ENCODE results near the gene EBI3. TPM values are rescaled to one million over a fixed set of nuclear protein-coding genes. Genes with fewer than 3 reads are reported as not detected.
A peak's percentile ranks its signal among the peaks of the same experiment; 100 is the strongest.
"Not testable (repeated sequence)": the region's sequence is repeated elsewhere in the genome, so short reads cannot be mapped to it uniquely, and the experiment has no call there.

Gene EBI3
- total RNA-seq, 5 donors from 2014 or later (not counting 1 experiment from before 2014, with no cell fraction given), result 0.38 to 0.92 (median 0.79) TPM; not detected in 2

DNA sequence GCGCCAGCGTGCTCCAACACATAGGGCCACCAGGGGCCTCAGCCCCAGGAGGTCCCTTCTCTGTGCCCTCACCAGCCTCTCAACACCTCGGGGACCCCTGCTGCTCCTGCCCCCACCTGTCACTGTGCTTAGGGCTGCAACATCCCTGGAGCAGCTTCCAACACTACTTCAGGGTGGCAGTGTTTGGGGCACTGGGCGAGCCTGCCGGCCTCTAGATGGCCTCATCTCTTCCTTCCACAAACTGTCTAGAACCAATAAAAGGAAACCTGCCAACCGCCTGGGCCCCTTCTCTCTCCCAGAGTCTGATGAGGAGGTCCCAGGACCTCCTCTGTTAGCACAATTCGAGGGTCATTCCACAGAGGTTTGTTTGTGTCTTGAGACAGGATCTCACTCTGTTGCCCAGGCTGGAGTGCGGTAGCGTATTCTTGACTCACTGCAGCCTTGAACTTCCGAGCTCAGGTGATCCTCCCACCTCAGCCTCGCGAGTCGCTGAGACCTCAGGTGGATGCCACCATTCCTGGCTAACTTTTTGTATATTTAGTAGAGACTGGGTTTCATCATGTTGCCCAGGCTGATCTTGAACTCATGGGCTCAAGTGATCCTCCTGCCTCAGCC, 39.6 kb downstream of the EBI3 start:
- WGBS (ENCODE audit: insufficient coverage), result 95% methylated on average over 5 of the region's 13 CpGs

DNA sequence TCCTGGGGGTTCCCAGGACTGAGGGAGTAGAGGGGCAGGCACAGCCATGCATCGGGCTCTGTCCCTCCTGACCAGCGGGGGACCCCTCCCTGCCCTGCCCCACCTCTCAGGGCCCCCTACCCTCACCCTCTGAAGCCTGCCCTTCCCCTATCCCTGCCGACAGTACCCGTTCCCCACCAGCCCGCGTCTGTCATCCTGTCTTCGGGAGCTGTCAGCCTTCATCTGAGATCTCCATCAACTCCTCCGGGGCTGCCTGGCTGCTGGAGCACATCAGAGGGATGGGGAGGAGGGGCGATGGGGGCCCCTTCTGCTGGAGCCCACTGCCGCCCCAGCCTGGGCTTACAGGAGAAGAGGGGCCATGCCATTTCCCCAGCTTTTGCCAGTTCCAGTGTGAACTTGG, 43.6 kb downstream of the EBI3 start:
- Mint-ChIP-seq H3K27me3 (peaks cover 0 to 3% of the 10 kb centered on the region in 2 donors), H3K36me3 (peaks cover 14% of the 10 kb centered on the region), H3K4me3 (no peak overlapping the region), H3K9me3 (no peaks in the 10 kb centered on the region), H3K4me1 (peaks cover 0 to 9% (median 0%) of the 10 kb centered on the region in 3 donors), H3K27ac (no peak overlapping the region)
- Histone ChIP-seq H3K4me3 (ENCODE audit: control insufficient read depth in 1 of 2, extremely low read depth in 1 of 2, low read length in 1 of 2) (no peak overlapping the region), H3K4me1 (ENCODE audit: control insufficient read depth in 1 of 2, extremely low read depth in 1 of 2, insufficient read depth in 2 of 2, low read length in 2 of 2) (no peaks in the 10 kb centered on the region), H3K9me3 (no peaks in the 10 kb centered on the region), H3K27me3 (replicated peaks in 1 of 2; ENCODE audit: control insufficient read depth in 2 of 2, extremely low read depth in 1 of 2, insufficient read depth in 2 of 2, low read length in 1 of 2) (peaks cover 0 to 9% of the 10 kb centered on the region in 2 experiments), H3K36me3 (ENCODE audit: control insufficient read depth in 2 of 2, extremely low read depth in 1 of 2, insufficient read depth in 1 of 2, low read length in 1 of 2) (peaks cover 22 to 28% of the 10 kb centered on the region in 2 donors), H3K27ac (ENCODE audit: low read length) (no peak overlapping the region)
- DNase-seq (no peak), ATAC-seq (replicated peaks in 1 of 4) (no peak)
- 100% methylated on average over 2 of the region's 10 CpGs for WGBS (ENCODE audit: insufficient coverage)
- CTCF ChIA-PET, result interaction anchor here in 1 of 2 donors (0.7 kb wide), 1 partner anchor 68 kb away, joined by 3 read pairs; no protein-coding TSS in a partner anchor
- POLR2A ChIA-PET, result no interaction called here

More for the DNA sequence above, 39.6 kb downstream of the EBI3 start:
- Mint-ChIP-seq H3K27ac (no peak overlapping the region), H3K36me3 (peaks cover 33% of the 10 kb centered on the region), H3K9me3 (no peaks in the 10 kb centered on the region), H3K4me3 (no peak overlapping the region), H3K4me1 (peaks cover 21 to 38% (median 27%) of the 10 kb centered on the region in 3 donors), H3K27me3 (no peaks in the 10 kb centered on the region)
- no peak for ATAC-seq (replicated peaks in 1 of 4)
- Histone ChIP-seq H3K27ac (ENCODE audit: low read length) (no peak overlapping the region), H3K9me3 (no peaks in the 10 kb centered on the region), H3K4me3 (ENCODE audit: control insufficient read depth in 1 of 2, extremely low read depth in 1 of 2, low read length in 1 of 2) (no peak overlapping the region), H3K27me3 (replicated peaks in 1 of 2; ENCODE audit: control insufficient read depth in 2 of 2, extremely low read depth in 1 of 2, insufficient read depth in 2 of 2, low read length in 1 of 2) (no peaks in the 10 kb centered on the region), H3K36me3 (ENCODE audit: control insufficient read depth in 2 of 2, extremely low read depth in 1 of 2, insufficient read depth in 1 of 2, low read length in 1 of 2) (peaks cover 22 to 48% of the 10 kb centered on the region in 2 donors), H3K4me1 (ENCODE audit: control insufficient read depth in 1 of 2, extremely low read depth in 1 of 2, insufficient read depth in 2 of 2, low read length in 2 of 2) (peaks cover 7 to 28% of the 10 kb centered on the region in 2 experiments)
- no peak for DNase-seq
- ChIA-PET POLR2A (no interaction called here), CTCF (no interaction called here)

DNA sequence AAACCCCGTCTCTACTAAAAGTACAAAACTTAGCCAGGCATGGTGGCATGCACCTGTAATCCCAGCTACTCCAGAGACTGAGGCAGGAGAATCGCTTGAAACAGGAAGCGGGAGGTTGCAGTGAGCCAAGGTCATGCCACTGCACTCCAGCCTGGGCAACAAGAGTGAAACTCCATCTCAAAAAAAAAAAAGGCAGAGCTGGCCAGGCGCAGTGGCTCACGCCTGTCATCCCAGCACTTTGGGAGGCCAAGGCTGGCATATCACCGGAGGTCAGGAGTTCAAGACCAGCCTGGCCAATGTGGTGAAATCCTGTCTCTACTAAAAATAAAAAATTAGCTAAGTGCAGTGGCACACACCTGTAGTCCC, 45.0 kb downstream of the EBI3 start:
- ATAC-seq (replicated peaks in 1 of 4); H3K36me3 Mint-ChIP-seq; DNase-seq; H3K9me3 Mint-ChIP-seq; POLR2A ChIA-PET; H3K4me1 ChIP-seq (ENCODE audit: control insufficient read depth in 1 of 2, extremely low read depth in 1 of 2, insufficient read depth in 2 of 2, low read length in 2 of 2); H3K9me3 ChIP-seq; CTCF ChIA-PET; H3K4me1 Mint-ChIP-seq; H3K4me3 Mint-ChIP-seq; H3K27ac ChIP-seq (ENCODE audit: low read length); H3K4me3 ChIP-seq (ENCODE audit: control insufficient read depth in 1 of 2, extremely low read depth in 1 of 2, low read length in 1 of 2); H3K27me3 Mint-ChIP-seq; H3K27ac Mint-ChIP-seq: not testable (repeated sequence)
- peaks cover 0 to 21% of the 10 kb centered on the region in 2 experiments for H3K27me3 ChIP-seq (replicated peaks in 1 of 2; ENCODE audit: control insufficient read depth in 2 of 2, extremely low read depth in 1 of 2, insufficient read depth in 2 of 2, low read length in 1 of 2)
- peaks cover 9 to 15% of the 10 kb centered on the region in 2 donors for H3K36me3 ChIP-seq (ENCODE audit: control insufficient read depth in 2 of 2, extremely low read depth in 1 of 2, insufficient read depth in 1 of 2, low read length in 1 of 2)
- 92% methylated on average over 6 of the region's 6 CpGs for WGBS (ENCODE audit: insufficient coverage)

DNA sequence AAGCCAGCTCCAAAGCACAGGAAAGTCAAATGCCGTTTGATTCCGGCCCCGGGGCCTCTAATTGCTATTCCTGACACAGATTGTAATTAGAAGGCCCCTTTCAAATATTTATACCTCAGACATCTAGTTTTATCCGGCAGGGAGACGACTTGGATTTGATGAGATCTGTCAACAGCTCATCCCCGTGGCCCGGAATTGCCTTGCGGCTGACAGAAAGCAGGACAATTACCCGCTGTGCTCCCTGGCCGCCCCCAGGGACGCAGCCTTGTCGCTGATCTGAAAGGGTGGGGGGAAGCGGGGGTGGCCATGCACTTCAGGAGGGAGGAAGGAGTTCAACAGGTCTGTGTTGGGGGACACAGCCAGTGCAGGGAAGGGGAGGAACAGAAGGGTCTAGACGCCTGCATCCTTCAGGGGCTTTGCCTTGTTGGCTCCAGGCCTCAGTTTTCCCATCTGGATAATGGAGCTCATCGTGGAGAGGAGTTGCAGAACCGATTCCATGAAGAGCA, 47.9 kb downstream of the EBI3 start:
- Histone ChIP-seq H3K27ac (ENCODE audit: low read length) (no peak overlapping the region), H3K36me3 (ENCODE audit: control insufficient read depth in 2 of 2, extremely low read depth in 1 of 2, insufficient read depth in 1 of 2, low read length in 1 of 2) (peaks cover 0 to under 1% of the 10 kb centered on the region in 2 donors), H3K9me3 (no peaks in the 10 kb centered on the region), H3K27me3 (replicated peaks in 1 of 2; ENCODE audit: control insufficient read depth in 2 of 2, extremely low read depth in 1 of 2, insufficient read depth in 2 of 2, low read length in 1 of 2) (peaks cover 0 to 47% of the 10 kb centered on the region in 2 experiments), H3K4me1 (ENCODE audit: control insufficient read depth in 1 of 2, extremely low read depth in 1 of 2, insufficient read depth in 2 of 2, low read length in 2 of 2) (peaks cover 2 to 15% of the 10 kb centered on the region in 2 experiments), H3K4me3 (ENCODE audit: control insufficient read depth in 1 of 2, extremely low read depth in 1 of 2, low read length in 1 of 2) (no peak overlapping the region)
- Mint-ChIP-seq H3K4me3 (no peak overlapping the region), H3K27ac (no peak overlapping the region), H3K4me1 (peaks cover 5 to 8% (median 6%) of the 10 kb centered on the region in 3 donors), H3K36me3 (no peaks in the 10 kb centered on the region), H3K27me3 (peaks cover 9 to 29% of the 10 kb centered on the region in 2 donors), H3K9me3 (no peaks in the 10 kb centered on the region)
- ATAC-seq (replicated peaks in 1 of 4) (no peak), DNase-seq (no peak)
- 73% methylated on average over 14 of the region's 16 CpGs for whole genome bisulfite sequencing (ENCODE audit: insufficient coverage)
- ChIA-PET POLR2A (no interaction called here), CTCF (no interaction called here)

DNA sequence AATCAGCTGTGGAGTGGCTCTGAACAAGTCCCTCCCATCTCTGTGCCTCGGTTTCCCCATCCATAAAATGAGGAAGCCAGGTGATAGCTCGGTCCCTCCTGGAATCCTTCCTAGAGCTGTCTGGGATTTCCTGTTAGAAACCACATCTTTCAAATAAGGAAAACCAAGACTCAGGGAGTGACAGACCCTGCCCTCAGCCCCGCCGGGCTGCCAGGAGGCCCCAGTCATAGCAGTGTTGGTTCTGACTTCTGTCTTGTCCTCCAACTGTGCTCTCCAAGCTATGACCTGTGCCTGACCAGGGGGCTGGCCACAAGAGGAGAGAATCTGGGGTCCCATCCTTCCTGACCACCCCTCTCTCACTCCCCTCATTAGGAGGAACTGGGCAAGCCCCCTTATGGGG, 48.7 kb downstream of the EBI3 start:
- 33% methylated on average over 3 of the region's 4 CpGs for WGBS (ENCODE audit: insufficient coverage)
- Histone ChIP-seq H3K4me3 (ENCODE audit: control insufficient read depth in 1 of 2, extremely low read depth in 1 of 2, low read length in 1 of 2) (no peak overlapping the region), H3K4me1 (ENCODE audit: control insufficient read depth in 1 of 2, extremely low read depth in 1 of 2, insufficient read depth in 2 of 2, low read length in 2 of 2) (peaks cover 2 to 15% of the 10 kb centered on the region in 2 experiments), H3K36me3 (ENCODE audit: control insufficient read depth in 2 of 2, extremely low read depth in 1 of 2, insufficient read depth in 1 of 2, low read length in 1 of 2) (no peaks in the 10 kb centered on the region), H3K27ac (ENCODE audit: low read length) (no peak overlapping the region), H3K9me3 (no peaks in the 10 kb centered on the region), H3K27me3 (replicated peaks in 1 of 2; ENCODE audit: control insufficient read depth in 2 of 2, extremely low read depth in 1 of 2, insufficient read depth in 2 of 2, low read length in 1 of 2) (peaks cover 0 to 51% of the 10 kb centered on the region in 2 experiments)
- H3K36me3 Mint-ChIP-seq, result no peaks in the 10 kb centered on the region
- peak overlapping the region in 1 of 3 donors; percentile 50 for H3K4me3 Mint-ChIP-seq
- peaks cover 5 to 8% (median 6%) of the 10 kb centered on the region in 3 donors for H3K4me1 Mint-ChIP-seq
- ChIA-PET POLR2A (interaction anchor here in 1 of 2 donors (0.6 kb wide), 1 partner anchor 1806 kb away, joined by 4 read pairs; no protein-coding TSS in a partner anchor), CTCF (no interaction called here)
- H3K9me3 Mint-ChIP-seq, result no peaks in the 10 kb centered on the region
- ATAC-seq (replicated peaks in 1 of 4) (no peak), DNase-seq (no peak)
- no peak overlapping the region for H3K27ac Mint-ChIP-seq
- H3K27me3 Mint-ChIP-seq, result peaks cover 9 to 32% of the 10 kb centered on the region in 2 donors

DNA sequence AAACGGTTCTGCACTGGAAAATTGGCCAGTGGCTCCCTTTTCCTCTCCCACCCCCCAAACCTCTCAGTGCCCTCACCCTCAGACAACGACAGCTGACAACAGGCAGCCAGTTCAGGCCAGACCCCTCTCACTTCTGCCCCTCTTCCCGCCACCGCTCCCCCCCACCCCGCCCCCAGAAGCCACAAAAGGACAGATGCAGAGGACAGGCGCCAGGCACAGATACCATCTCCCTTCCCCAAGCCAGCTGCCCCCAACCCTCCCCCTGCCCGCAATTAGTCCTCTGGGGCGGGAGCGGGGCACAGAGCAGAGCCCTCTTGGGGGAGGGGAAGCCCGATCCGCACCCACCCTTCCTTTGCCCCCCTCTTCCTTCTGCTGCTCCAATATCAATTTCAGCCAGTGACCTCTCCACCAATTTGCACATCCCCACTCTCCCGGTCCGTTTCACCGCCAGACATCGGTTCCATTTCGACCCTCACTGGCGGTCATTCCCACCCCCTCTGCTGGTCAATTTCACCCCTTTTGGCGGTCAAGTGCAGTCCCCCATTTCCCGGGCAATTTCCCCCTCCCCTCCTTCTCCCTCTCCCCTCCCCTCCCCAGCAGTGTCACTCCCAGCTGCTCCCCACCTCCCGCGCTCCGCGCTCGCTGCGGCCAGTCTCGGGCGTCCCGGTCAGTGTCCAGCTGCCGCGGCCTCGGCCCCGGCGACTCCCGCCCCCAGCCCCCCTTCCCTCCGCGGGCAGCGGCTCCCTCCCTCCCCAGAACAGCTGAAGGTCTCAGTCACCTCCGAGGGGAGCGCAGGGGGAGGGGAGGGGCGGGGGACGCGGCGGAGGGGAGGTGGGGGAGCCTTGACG, 49.3 kb downstream of the EBI3 start, which contains the start of gene SHD:
TSS of gene SHD (plus strand) at position 848 of the 848 bp plus-strand sequence. CDS start 798 bp downstream, outside the sequence.
- Histone ChIP-seq H3K4me3 (ENCODE audit: control insufficient read depth in 1 of 2, extremely low read depth in 1 of 2, low read length in 1 of 2) (peak within 1 kb of the TSS in 1 of 2 donors; percentile 25), H3K9me3 (no peaks in the 10 kb centered on the region), H3K36me3 (ENCODE audit: control insufficient read depth in 2 of 2, extremely low read depth in 1 of 2, insufficient read depth in 1 of 2, low read length in 1 of 2) (no peaks in the 10 kb centered on the region), H3K27me3 (replicated peaks in 1 of 2; ENCODE audit: control insufficient read depth in 2 of 2, extremely low read depth in 1 of 2, insufficient read depth in 2 of 2, low read length in 1 of 2) (peaks cover 0 to 51% of the 10 kb centered on the region in 2 experiments), H3K4me1 (ENCODE audit: control insufficient read depth in 1 of 2, extremely low read depth in 1 of 2, insufficient read depth in 2 of 2, low read length in 2 of 2) (peaks cover 2 to 15% of the 10 kb centered on the region in 2 experiments), H3K27ac (ENCODE audit: low read length) (no peak within 1 kb of the TSS)
- ChIA-PET POLR2A (interaction anchor here in 1 of 2 donors (0.6 kb wide), 1 partner anchor 1807 kb away, joined by 4 read pairs; no protein-coding TSS in a partner anchor), CTCF (no interaction called here)
- Mint-ChIP-seq H3K27ac (peak within 1 kb of the TSS in 1 of 2 donors; percentile 43), H3K36me3 (no peaks in the 10 kb centered on the region), H3K4me1 (peaks cover 5 to 8% (median 6%) of the 10 kb centered on the region in 3 donors), H3K4me3 (peak within 1 kb of the TSS in 2 of 3 donors; percentile 3 to 78), H3K27me3 (peaks cover 9 to 32% of the 10 kb centered on the region in 2 donors), H3K9me3 (no peaks in the 10 kb centered on the region)
- DNase-seq, result no peak
- peak in 2 of 4 experiments; percentile 20 to 31 for ATAC-seq (replicated peaks in 1 of 4)
- 1% methylated on average over 10 of the region's 44 CpGs for WGBS (ENCODE audit: insufficient coverage)
